Stimulated activated CD4-positive, alpha-beta T cell treated with anti-CD3 and anti-CD28 coated beads, Interleukin-4, amount 100 ng/mL, for 24 hours (primary cell): ENCODE measurements around the gene UBALD2.
"Not testable (repeated sequence)": the region's sequence is repeated elsewhere in the genome, so short reads cannot be mapped to it uniquely, and the experiment has no call there.

Experiments used
- DNase-seq: peaks from one replicate; pipeline ENCODE4 v3.0.0-alpha.2; 2020

Gene UBALD2

DNA sequence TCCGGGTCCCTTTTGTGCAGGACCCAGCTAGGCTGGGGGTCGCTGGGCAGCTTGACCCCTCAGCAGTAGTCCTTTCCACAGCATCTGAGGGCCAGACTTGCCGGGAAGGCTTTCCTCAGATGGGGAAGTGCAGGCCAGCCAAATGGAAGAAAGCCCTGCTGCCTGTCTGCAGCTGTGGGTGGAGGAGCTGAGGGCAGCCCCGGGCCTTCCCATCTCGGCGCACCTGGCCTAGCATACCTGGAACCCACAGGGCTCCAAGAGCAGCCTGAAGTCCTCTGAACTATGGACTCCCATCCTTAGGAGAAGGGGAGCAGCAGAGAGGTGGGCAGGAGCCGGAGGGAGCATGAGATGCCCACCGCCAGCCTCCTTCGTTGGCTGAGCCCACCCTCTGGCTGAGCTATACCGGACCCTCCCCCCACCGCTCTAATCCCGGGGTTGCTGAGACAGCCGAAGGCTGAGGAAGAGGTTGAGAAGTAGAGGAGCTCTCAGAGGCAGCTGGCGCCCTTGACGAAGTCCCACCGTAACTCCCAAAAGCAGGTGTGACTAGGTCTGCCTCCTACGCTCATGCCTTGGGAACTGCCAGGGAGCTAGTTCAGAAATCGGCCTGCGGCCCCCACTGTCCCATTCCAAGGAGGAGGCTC lies 13.2 kb downstream of the UBALD2 start:
- DNase-seq = no peak

DNA sequence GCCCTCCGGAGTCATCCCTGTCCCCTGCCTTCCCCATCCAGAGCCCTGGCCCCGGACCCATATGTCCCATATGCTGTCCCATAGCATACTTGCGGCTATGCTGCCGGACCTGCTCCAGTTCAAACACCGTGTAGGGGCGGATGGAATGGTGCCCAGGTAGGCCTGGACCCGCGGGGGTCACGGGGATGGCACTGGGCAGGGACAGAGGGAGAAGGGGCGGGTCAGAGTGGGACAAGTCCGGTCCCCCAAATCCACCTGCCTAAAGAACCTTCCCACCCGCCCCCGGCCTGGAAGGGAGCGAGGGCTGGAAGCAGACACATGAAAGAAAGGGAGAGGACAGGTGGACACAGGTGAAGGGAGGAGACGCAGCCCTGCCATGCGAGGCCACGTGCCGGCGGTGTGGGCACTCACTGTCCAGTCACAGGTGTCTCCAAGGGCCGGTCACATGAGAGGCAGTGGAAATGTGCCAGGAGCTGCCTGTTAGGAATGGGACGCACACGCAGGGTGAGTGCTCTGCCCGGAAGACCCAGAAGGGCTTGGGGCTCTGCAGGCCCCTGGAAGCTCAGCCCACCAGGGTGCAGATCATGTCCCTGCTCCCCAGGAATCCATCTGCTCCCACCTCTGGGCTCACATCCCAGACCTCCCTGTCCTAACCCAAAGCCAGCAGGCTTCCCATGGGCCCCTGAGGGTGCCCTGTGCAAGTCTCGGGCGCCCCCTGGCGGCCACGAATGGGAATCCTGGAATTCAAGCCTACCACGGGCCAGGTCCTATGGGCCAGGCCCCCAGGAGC lies 14.0 kb downstream of the UBALD2 start:
- peak; percentile 89 for DNase-seq

DNA sequence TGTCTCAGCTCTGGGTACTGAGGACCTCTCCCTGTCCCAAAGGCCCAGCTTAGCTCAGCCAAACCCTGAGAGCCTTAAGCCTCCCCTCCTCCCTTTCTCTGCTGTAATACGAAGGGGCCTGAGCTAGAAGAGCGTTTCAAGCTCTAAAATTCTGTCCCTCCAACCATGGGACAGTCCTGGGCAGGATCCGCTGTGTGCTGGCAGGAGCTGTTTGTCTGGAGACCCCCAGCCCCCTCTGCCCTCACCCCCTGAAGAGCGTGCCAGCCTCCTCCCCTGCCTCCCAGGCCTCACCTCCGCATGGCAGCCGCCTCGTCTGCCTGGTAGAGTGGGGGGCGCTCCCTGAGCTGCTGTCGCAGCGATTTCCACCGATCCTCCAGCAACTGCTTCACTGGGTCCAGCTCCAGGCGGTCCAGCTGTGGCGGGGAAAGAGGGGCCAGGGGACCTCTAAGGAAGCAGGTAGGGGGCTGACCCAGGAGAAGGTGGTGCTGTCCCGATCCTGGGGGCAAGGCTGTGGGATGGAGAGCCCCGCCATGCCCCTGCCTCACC lies 14.7 kb downstream of the UBALD2 start:
- no peak for DNase-seq

- no peak for DNase-seq
Observed at GRCh38 chr17:76280650-76281049, 15.5 kb downstream of the UBALD2 start.

DNA sequence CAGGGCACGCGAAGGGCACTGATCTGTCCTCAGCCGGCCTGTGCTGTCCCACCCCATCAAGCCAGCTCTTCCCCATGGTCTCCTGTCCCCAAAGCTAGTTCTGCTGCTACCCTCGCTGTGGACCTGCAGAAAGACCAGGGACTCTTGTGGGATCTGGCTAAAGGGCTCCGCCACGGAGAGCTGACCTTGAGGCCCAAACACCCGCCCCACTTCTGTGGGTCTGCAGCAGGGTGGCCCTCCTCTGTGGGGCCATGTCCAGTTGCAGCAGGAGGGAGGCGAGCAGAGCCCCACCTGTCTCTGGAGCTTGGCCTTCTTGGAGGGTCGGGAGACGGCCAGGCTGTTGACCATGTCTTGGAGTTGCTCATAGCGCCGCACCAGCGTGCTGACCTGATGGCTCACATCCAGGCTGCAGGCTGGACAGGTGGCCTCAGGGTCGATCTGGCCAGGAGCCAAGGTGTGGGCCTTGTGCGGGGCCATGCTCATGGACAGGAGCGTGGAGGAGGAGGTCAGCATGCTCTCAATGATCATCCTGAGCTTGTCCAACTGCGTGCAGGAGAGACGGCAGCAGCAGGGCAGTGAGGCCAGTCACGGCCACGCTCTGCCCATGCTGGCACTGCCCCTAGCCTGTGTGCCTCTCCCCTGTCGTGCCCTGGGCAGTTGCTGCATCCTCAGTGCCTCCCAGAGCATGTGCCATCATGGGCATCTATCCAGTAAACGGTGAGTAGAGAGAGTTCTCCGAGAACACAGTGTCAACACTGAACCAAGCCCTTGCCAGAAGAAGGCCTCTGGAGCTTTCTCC lies 16.6 kb downstream of the UBALD2 start:
- no peak for DNase-seq

GRCh38 chr17:76292567-76292966 lies 27.4 kb downstream of the UBALD2 start:
- DNase-seq = no peak

- no peak for DNase-seq
Observed at GRCh38 chr17:76293106-76293505, 28.0 kb downstream of the UBALD2 start.

DNA sequence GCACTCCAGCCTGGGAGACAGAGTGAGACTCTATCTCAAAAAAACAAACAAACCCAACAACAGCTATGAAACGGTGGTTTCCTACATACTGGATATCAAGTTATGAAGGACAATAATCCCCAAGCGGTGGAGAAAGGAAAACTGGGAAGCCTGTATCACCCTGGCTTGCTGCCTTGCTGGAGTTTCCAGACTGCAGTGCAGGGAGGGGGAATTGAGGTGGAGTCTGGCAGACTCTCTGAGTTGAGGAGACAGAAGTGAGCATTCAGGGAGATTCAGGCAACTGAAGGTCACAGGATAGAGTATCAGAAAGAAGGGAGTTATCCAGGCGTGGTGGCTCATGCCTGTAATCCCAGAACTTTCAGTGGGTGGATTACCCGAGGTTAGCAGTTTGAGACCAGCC lies 31.0 kb downstream of the UBALD2 start:
- no peak for DNase-seq

GRCh38 chr17:76296889-76297288 lies 31.7 kb downstream of the UBALD2 start:
- no peak for DNase-seq

DNA sequence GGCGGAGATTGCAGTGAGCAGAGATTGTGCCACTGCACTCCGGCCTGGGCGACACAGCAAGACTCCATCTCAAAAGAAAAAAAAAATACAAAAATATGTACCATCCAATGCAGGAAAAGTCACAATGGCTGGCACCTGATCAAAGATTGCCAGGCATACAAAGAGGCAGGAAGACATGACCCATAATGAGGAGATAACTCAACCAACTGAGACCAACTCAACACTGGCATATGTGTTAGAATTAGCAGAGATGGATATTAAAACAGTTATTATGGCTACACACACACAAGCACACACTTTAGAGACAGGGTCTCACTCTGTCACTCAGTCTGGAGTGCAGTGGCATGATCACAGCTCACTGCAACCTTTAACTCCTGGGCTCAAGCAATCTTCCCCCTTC lies 32.3 kb downstream of the UBALD2 start:
- DNase-seq = no peak

- DNase-seq = no peak
Observed at GRCh38 chr17:76304226-76305134, 39.3 kb downstream of the UBALD2 start.

- DNase-seq = not testable (repeated sequence)
Observed at GRCh38 chr17:76305135-76305454, 39.9 kb downstream of the UBALD2 start.

GRCh38 chr17:76307299-76307965 lies 42.3 kb downstream of the UBALD2 start:
- no peak for DNase-seq

- no peak for DNase-seq
Observed at GRCh38 chr17:76307966-76308338, 42.8 kb downstream of the UBALD2 start, which contains the start of gene QRICH2. TSS of gene QRICH2 (minus strand) at chr17:76308276. CDS start at chr17:76307998, 278 bp downstream.

DNA sequence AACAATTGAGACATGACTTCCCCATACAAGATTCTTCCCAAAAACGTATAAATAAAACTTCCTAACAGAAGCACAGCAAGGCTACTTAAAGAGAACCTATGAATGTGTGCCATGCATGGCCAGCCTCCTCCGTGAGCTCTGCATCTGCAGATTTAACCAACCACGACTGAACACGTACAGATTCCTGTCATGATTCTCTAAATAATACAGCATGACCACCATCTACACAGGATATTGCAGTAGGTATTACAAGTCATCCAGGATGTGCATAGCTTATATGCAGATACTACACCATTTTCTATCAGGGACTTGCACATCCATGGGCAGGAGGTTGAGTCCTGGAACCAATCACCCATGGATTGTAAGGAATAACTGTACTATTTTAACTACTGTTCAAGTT lies 44.3 kb downstream of the UBALD2 start:
- no peak for DNase-seq

DNA sequence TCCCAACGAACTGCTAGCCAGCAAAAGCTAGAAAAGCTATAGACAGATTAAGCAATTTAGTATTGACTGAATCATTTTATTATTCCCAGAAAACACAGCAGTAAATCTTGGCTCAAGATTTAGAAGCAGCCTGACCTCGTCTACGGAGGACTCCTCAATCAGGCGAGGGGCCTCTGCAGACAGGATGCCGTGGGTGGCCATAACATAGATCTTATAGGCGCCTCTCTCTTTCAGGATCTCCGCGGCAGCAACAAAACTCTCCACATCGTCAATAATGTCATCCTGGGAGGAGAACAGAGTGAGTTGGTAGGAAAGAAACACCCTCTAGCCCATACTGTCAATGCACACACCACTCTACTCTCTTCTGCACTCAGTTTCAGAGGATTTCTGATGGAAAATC lies 47.6 kb downstream of the UBALD2 start:
- no peak for DNase-seq

DNA sequence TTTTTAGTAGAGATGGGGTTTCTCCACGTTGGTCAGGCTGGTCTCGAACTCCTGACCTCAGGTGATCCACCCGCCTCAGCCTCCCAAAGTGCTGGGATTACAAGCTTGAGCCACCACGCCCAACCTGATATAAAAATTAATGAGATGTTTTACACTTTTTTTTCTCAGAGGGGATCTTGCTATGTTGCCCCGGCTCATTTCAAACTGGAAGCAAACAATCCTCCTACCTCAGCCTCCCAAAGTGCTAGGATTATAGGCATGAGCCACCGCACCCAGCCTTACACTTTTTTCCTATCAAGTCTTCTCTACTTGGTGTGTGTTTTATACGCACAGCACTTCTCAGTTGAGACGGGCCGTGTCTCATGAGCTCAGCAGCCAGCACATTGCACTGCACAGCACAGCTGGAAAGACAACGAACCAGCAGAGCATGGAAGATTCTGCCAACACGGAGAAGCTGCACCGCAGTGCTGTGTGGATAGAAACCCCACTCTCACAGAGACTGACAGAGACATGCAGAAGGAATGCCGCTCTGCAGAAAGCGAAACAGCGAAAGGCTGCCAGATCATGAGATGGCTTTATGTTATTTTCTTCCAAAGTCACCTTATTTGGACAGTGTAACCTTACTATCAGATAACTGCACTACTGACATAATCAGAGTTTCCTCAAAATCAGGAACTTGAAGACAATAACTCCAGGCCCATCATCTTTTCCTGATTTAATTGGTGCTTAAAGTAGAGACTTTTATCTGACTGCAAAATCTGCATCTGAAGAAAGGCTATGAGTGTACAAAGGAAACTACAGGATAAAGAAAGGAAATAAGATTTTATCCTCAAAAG lies 49.5 kb downstream of the UBALD2 start:
- DNase-seq = no peak

- DNase-seq = no peak
Observed at GRCh38 chr17:76317535-76317934, 52.4 kb downstream of the UBALD2 start.

GRCh38 chr17:76318586-76318985 lies 53.4 kb downstream of the UBALD2 start:
- no peak for DNase-seq
